ENCODE results near the gene USP6.

DNA sequence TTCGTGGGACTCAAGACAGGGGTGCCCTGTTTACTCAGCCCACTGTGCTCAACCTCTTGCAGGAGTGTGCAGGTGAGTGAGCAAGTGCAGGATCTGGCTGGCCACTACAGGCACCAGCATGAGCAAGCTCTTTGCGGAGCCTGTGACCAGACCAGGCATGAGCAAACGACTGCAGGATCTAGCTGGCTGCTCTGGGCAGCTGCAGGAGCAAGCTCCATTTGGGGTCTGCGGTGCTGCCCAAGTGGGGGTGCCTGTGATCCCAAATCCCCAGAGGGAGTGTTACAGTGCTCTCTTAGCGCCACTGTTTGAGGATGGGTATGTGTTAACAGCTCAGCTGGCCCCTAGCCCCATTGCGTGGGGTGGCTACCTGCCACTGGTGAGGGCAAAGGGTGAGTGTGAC lies 2.4 kb downstream of the USP6 start:
- TF ChIP-seq CTCF (IDR thresholded peaks at IDR 0.05) (no peak), POLR2A (IDR thresholded peaks at IDR 0.05) (no peak)
